Gastrocnemius medialis (tissue), 4 donors: ENCODE data around the gene UBALD2. TPM values are rescaled to one million over a fixed set of nuclear protein-coding genes. Genes with fewer than 3 reads are reported as not detected.
"Not testable (repeated sequence)": the region's sequence is repeated elsewhere in the genome, so short reads cannot be mapped to it uniquely, and the experiment has no call there.

Experiments used
- ATAC-seq, 2 donors: fragments of 150-250 bp; one replicate each; pipeline ENCODE4 v1.9.1; 2016
- DNase-seq, 2 donors: peaks; one replicate each; pipeline ENCODE4 v3.0.0-alpha.2; 2019
- H3K27ac ChIP-seq, 4 donors: fragments of 200-600 bp; sonication (generic); 1 replicate in 1 of 4; 2 replicates in 3 of 4; pipeline ENCODE4 v1.5.1; 2016 to 2018; ENCODE audit warnings: mild to moderate bottlenecking in 2 of 4, moderate library complexity in 1 of 4
- H3K27me3 ChIP-seq, 3 donors: fragments of 200-600 bp; sonication (generic) in 2 of 3; 1 replicate in 1 of 3; 2 replicates in 2 of 3; pipeline versions ENCODE4 v1.5.1 to v1.6.0; 2016 to 2019; ENCODE audit warnings: mild to moderate bottlenecking in 1 of 3, moderate library complexity in 1 of 3
- H3K36me3 ChIP-seq, 2 donors: fragments of 200-600 bp; sonication (generic) in 1 of 2; one replicate each; pipeline ENCODE4 v1.5.1; 2017 to 2018
- H3K4me1 ChIP-seq, 2 donors: fragments of 200-600 bp; sonication (generic) in 1 of 2; one replicate each; pipeline ENCODE4 v1.5.1; 2016 to 2017; ENCODE audit warnings: mild to moderate bottlenecking in 2 of 2
- H3K4me3 ChIP-seq, 4 donors: fragments of 200-600 bp; sonication (generic) in 3 of 4; 1 replicate in 1 of 4; 2 replicates in 3 of 4; pipeline ENCODE4 v1.5.1; 2016 to 2019; ENCODE audit warnings: mild to moderate bottlenecking in 2 of 4
- H3K9me3 ChIP-seq, 3 donors: fragments of 200-600 bp; sonication (generic) in 2 of 3; 1 replicate in 1 of 3; 2 replicates in 2 of 3; pipeline ENCODE4 v1.5.1; 2016 to 2019
- POLR2A ChIP-seq, 2 donors: fragments of 450-650 bp; IDR thresholded peaks; one replicate each; pipeline ENCODE4 v1.6.1; 2017; ENCODE audit warnings: antibody characterized with exemption in 2 of 2, mild to moderate bottlenecking in 2 of 2, moderate library complexity in 2 of 2
- in situ Hi-C, 4 donors: fragments of 200-750 bp; cut with MboI; loops; one replicate each; pipeline versions ENCODE4 v1.15.0 to v1.8.0; 2017; ENCODE audit warnings: low sequenced_read_pairs in 4 of 4
- intact Hi-C: fragments of 100-400 bp; cut with DNase I; formaldehyde crosslinking; loops from one replicate; pipeline ENCODE4 v1.15.1; 2023; ENCODE audit warnings: low total_unique reads
- total RNA-seq, 4 donors: library from RNA; depleted of rRNA; stranded (reverse); fragments of >200 nt; gene quantifications; one replicate each; pipeline versions ENCODE4 v1.1.0 to v1.2.3, GENCODE V29; 2016
- TF ChIP-seq, protein P1 (sequence below), 5 experiments: fragments of 450-650 bp in 3 of 5; fragments of 200-600 bp in 2 of 5; sonication (generic) in 2 of 5; IDR thresholded peaks in 4 of 5; conservative IDR thresholded peaks in 1 of 5; 1 replicate in 4 of 5; 2 replicates in 1 of 5; pipeline ENCODE4 v1.5.1; 2016 to 2019; ENCODE audit warnings: antibody characterized with exemption in 5 of 5, mild to moderate bottlenecking in 3 of 5, moderate library complexity in 3 of 5

UBALD2 gene
- total RNA-seq, 4 donors from 2014 or later, result 28.9 to 151 (median 52.2) TPM

- H3K27ac ChIP-seq, result peak overlapping the region; percentile 90 to 97 (median 94)
- no peaks in the 10 kb centered on the region for H3K9me3 ChIP-seq
- ATAC-seq (no peak), DNase-seq (no peak)
- in situ Hi-C loops (loop anchor here in 1 of 4 donors (5.0 kb wide), 1 partner anchor 47 kb away; no protein-coding TSS in a partner anchor), intact Hi-C loops (no loop called here)
- H3K4me1 ChIP-seq, result peaks cover 35 to 39% of the 10 kb centered on the region in 2 donors
- H3K36me3 ChIP-seq, result no peaks in the 10 kb centered on the region
- no peaks in the 10 kb centered on the region for H3K27me3 ChIP-seq
- TF ChIP-seq, protein P1, sequence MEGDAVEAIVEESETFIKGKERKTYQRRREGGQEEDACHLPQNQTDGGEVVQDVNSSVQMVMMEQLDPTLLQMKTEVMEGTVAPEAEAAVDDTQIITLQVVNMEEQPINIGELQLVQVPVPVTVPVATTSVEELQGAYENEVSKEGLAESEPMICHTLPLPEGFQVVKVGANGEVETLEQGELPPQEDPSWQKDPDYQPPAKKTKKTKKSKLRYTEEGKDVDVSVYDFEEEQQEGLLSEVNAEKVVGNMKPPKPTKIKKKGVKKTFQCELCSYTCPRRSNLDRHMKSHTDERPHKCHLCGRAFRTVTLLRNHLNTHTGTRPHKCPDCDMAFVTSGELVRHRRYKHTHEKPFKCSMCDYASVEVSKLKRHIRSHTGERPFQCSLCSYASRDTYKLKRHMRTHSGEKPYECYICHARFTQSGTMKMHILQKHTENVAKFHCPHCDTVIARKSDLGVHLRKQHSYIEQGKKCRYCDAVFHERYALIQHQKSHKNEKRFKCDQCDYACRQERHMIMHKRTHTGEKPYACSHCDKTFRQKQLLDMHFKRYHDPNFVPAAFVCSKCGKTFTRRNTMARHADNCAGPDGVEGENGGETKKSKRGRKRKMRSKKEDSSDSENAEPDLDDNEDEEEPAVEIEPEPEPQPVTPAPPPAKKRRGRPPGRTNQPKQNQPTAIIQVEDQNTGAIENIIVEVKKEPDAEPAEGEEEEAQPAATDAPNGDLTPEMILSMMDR (IDR thresholded peaks at IDR 0.05 in 4 of 5, conservative IDR thresholded peaks at IDR 0.05 in 1 of 5), result no peak
- no peak for TF ChIP-seq POLR2A (IDR thresholded peaks at IDR 0.05)
- H3K4me3 ChIP-seq, result no peak overlapping the region
Measured at GRCh38 chr17:76254275-76254674, 10.9 kb upstream of the UBALD2 start.

- no peaks in the 10 kb centered on the region for H3K36me3 ChIP-seq
- intact Hi-C loops, result no loop called here
- in situ Hi-C loops, result no loop called here
- no peaks in the 10 kb centered on the region for H3K27me3 ChIP-seq
- no peak overlapping the region for H3K4me3 ChIP-seq
- H3K9me3 ChIP-seq, result no peaks in the 10 kb centered on the region
- peaks cover 31 to 36% of the 10 kb centered on the region in 2 donors for H3K4me1 ChIP-seq
- ATAC-seq, result no peak
- TF ChIP-seq, protein P1 (IDR thresholded peaks at IDR 0.05 in 4 of 5, conservative IDR thresholded peaks at IDR 0.05 in 1 of 5), result no peak
- no peak for TF ChIP-seq POLR2A (IDR thresholded peaks at IDR 0.05)
- DNase-seq, result no peak
- H3K27ac ChIP-seq, result peak overlapping the region in 1 of 4 donors; percentile 33
Measured at GRCh38 chr17:76255801-76256429, 9.2 kb upstream of the UBALD2 start.

GRCh38 chr17:76256430-76257050, 8.6 kb upstream of the UBALD2 start:
- ATAC-seq, H3K4me3 ChIP-seq, H3K27ac ChIP-seq, DNase-seq, intact Hi-C loops, H3K36me3 ChIP-seq, H3K9me3 ChIP-seq, in situ Hi-C loops, H3K27me3 ChIP-seq: not testable (repeated sequence)
- peaks cover 25 to 30% of the 10 kb centered on the region in 2 donors for H3K4me1 ChIP-seq

GRCh38 chr17:76260220-76260619, 4.9 kb upstream of the UBALD2 start:
- DNase-seq (no peak), ATAC-seq (no peak)
- H3K27ac ChIP-seq, result no peak overlapping the region
- in situ Hi-C loops (no loop called here), intact Hi-C loops (loop anchor here (10.0 kb wide), 2 partner anchors 475 kb away; partner anchors contain the start of genes MFSD11, SRSF2 and UNK)
- H3K4me3 ChIP-seq, result no peak overlapping the region
- H3K27me3 ChIP-seq, result no peaks in the 10 kb centered on the region
- TF ChIP-seq, protein P1 (IDR thresholded peaks at IDR 0.05 in 4 of 5, conservative IDR thresholded peaks at IDR 0.05 in 1 of 5), result no peak
- no peak for TF ChIP-seq POLR2A (IDR thresholded peaks at IDR 0.05)
- no peaks in the 10 kb centered on the region for H3K36me3 ChIP-seq
- no peaks in the 10 kb centered on the region for H3K9me3 ChIP-seq
- H3K4me1 ChIP-seq, result peaks cover 21 to 23% of the 10 kb centered on the region in 2 donors

- TF ChIP-seq, protein P1 (IDR thresholded peaks at IDR 0.05 in 4 of 5, conservative IDR thresholded peaks at IDR 0.05 in 1 of 5), result no peak
- TF ChIP-seq POLR2A (IDR thresholded peaks at IDR 0.05), result no peak
- no peak overlapping the region for H3K4me3 ChIP-seq
- H3K36me3 ChIP-seq, result no peaks in the 10 kb centered on the region
- H3K4me1 ChIP-seq, result peaks cover 21 to 23% of the 10 kb centered on the region in 2 donors
- in situ Hi-C loops, result no loop called here
- ATAC-seq, result no peak
- H3K27ac ChIP-seq, result peak overlapping the region in 3 of 4 donors; percentile 6 to 81 (median 12)
- no peak for DNase-seq
- H3K27me3 ChIP-seq, result no peaks in the 10 kb centered on the region
- no peaks in the 10 kb centered on the region for H3K9me3 ChIP-seq
- intact Hi-C loops, result loop anchor here (10.0 kb wide), 2 partner anchors 474 to 476 kb away; partner anchors contain the start of genes MFSD11, SRSF2 and UNK
Measured at GRCh38 chr17:76260669-76261068, 4.5 kb upstream of the UBALD2 start.
